Astrocyte (in vitro differentiated cells and primary cell): ENCODE measurements around the gene TM2D3.

Experiments used
- EZH2 ChIP-seq: IDR thresholded peaks from 2 replicates; pipeline ENCODE4 v1.6.1; 2012; ENCODE audit warnings: mild to moderate bottlenecking, low read length, inconsistent platforms; ENCODE audit not compliant: insufficient read depth
- TF ChIP-seq, protein P1 (sequence below): IDR thresholded peaks from 2 replicates; pipeline ENCODE4 v1.5.1; 2011; ENCODE audit warnings: low read depth, mild to moderate bottlenecking, inconsistent platforms, low read length, moderate library complexity; ENCODE audit not compliant: insufficient read depth

DNA sequence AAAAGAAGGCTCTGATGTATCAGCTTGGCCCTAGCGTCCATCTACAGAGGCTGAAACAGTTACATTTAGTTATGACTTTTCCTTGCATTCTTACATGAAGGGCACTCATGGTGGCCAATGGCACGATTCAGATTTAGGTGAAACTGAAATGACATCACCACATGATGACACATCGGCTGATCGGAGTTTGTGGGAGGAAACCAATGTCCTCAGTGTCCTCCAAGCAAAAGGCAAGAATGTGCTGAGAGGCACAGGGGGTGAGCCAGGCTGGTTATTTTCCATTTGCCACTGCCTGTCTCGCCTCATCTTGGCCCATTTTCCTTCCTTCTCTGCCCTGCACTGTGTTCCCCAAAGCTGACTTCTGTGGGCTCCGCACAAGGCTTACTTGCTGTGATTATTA is 37.7 kb upstream of the TM2D3 start:
- TF ChIP-seq, protein P1, sequence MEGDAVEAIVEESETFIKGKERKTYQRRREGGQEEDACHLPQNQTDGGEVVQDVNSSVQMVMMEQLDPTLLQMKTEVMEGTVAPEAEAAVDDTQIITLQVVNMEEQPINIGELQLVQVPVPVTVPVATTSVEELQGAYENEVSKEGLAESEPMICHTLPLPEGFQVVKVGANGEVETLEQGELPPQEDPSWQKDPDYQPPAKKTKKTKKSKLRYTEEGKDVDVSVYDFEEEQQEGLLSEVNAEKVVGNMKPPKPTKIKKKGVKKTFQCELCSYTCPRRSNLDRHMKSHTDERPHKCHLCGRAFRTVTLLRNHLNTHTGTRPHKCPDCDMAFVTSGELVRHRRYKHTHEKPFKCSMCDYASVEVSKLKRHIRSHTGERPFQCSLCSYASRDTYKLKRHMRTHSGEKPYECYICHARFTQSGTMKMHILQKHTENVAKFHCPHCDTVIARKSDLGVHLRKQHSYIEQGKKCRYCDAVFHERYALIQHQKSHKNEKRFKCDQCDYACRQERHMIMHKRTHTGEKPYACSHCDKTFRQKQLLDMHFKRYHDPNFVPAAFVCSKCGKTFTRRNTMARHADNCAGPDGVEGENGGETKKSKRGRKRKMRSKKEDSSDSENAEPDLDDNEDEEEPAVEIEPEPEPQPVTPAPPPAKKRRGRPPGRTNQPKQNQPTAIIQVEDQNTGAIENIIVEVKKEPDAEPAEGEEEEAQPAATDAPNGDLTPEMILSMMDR: no peak
- no peak for TF ChIP-seq EZH2
